Ureter (tissue), 1 donor: ENCODE measurements around the gene SERPINB6. TPM values are rescaled to one million over a fixed set of nuclear protein-coding genes. Genes with fewer than 3 reads are reported as not detected.

ENCODE experiments used
- DNase-seq: peaks from one replicate; pipeline ENCODE4 v3.0.0-alpha.2; 2020; ENCODE audit warnings: low spot score
- total RNA-seq: library from RNA; stranded (reverse); gene quantifications from one replicate; pipeline ENCODE4 v1.2.4, GENCODE V29; 2023
- donor health status: DM: yes; HTN: yes; CAD: no.

The SERPINB6 gene
- total RNA-seq, 1 donor from 2014 or later, result 121 TPM

DNA sequence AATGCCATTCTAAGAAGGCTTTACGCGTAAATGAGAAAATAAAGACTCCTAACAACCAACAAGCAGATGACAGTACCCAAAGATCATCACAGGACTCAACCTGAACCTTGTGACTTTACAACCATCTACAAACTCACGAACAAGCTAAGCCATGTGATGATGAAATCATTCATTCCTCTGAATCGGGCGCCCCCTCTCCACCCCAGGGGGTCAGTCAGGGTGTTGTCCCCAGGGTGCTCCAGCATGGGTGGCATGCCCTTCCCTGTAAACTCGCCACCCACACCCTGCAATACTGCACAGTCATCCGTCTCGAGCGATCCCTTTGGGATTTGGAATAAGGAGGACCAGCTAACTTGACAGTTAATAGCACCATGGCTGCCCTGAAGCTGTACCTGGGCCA, 12.6 kb downstream of the SERPINB6 start:
- DNase-seq, result no peak

DNA sequence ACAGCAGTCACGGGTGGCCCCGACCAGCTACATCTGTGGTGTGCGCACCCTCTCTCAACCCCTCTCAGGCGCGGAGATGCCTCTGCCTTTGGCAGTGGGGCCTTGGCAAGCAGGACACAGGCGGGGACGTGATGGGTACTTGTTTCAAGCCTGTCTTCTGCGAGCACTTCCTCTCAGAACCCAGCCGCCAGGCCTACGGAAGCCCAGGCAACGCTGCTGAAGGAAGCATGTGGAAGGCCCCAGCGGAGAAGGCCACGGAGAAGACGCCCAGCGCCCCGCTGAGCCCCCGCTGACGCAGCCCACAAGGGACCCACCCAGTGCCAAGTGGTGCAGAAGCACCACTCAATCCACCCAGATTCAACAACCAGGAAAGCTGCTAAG, 13.0 kb downstream of the SERPINB6 start:
- DNase-seq, result no peak

DNA sequence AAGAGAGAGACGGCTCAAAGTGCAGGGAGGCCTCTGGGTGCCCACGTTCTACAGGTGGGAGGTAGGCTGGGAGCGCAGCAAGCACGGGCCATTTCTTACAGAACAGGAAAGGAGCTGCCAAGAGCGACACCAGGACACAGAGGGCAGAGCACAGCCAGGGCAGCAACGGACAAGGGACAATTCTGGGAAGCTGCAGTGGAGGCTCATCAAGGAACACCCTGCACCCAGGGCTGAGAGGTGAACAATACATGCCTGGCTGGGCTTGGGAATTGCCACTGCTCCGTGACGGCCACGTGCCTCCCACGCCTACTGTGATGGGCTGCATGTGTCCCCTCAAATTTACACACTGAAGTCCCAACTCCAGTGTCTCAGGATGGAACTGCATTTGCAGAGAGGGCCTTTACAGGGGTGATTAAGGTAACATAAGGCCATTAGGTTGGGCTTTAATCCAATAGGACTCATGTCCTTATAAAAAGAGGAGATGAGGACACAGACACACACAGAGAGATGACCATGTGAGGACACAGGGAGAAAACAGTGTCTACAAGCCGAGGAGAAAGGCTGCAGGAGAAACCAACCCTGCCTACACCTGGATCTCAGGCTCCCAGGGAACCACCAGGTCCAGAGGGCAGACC, 13.6 kb downstream of the SERPINB6 start:
- no peak for DNase-seq

DNA sequence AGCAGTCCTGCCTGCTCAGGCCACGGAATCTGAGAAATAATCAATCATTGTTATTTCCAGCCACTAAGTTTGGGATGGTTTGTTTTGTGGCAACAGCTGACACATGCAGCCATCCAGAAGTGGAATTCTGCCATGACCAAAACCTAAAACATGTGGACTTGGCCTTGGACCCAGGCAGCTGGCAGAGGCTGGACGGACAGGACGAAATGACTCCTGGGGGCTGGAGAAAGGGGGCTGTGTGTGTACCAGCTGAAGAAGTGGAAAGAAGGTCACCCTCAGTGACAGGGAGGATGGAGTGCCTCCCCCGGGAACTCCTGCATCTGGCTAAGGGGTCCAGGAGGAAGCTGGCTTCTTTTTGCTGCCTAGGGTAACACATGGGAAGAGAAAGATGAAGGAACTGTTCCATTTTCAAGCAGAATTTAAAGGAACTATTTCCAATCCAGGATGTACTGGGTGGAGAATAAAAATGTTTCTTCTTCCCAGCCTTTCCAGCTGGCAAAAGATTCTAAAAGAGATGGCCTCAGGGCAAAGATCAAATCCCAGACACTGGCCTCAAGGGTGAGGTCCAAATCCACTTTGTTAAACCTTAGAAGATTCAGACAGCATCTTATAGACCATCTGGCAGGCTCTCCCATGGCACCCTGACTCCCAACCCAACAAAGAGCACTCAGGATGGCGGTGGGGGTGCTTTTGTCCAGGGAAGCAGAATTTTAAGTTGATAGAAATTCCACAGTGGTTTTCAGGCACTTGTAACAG, 14.3 kb downstream of the SERPINB6 start:
- no peak for DNase-seq

DNA sequence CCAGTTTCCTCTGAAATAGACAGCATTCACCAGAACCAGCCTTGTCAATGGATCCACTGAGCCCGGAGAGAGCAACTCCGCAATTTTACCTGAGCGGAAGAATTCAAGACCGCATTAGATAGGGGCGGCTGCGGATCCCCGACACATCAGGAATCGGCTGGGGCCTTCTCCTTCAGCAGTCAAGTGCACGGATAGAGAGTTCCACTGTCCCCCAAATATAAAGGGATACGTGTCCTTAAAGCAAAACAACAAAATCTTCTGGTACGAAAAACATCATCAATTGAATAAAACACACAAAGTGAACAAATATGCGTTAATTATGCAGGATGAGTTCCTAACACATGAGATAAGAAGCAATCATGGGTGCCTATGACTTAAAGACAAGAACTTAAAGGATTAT, 18.3 kb downstream of the SERPINB6 start:
- no peak for DNase-seq

DNA sequence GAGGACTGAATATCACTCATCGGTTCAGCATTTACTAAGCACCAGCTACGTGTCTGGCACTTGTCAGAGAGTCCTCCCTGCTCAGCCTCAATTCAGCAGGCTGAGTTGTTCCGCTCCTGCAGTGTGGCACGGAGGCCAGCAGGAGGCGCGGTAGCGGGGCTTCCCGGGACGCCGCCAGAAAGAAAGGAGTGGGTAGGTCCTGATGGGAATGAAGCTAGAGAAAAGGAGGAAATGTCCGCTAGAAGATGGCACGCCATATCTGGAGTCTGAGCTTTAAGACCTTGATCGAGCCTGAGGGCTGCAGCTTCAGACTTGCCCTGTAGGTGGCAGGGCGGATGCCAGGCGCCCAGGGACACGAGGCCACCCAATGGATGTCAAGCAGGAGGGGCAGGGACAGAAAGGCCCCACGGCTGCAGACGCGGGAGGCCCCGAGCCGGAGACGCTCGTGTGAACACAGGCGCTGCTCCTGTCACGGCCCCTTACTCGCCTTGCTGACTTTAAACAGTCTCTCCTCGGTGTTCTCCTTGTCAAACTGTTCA, 18.7 kb downstream of the SERPINB6 start:
- DNase-seq, result peak; percentile 79

DNA sequence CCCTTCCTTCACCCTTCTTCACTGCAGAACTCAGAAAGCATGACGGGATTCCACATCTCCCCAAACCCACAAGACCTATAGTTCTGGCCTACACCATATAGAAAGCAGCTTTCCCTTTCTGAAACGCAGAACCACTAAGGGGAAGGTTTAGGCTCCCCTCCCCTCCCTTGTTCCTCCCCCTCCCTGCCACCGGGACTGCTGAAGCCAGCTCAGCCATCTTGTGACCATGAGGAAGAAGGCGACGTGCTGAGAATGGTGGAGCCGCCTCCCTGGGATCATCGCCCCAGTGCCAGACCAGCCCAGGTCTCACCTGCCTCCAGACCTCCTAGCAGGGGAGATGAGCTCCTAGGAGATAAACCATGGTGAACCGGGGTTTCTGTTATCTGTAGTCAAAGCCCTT, 19.6 kb downstream of the SERPINB6 start:
- no peak for DNase-seq

DNA sequence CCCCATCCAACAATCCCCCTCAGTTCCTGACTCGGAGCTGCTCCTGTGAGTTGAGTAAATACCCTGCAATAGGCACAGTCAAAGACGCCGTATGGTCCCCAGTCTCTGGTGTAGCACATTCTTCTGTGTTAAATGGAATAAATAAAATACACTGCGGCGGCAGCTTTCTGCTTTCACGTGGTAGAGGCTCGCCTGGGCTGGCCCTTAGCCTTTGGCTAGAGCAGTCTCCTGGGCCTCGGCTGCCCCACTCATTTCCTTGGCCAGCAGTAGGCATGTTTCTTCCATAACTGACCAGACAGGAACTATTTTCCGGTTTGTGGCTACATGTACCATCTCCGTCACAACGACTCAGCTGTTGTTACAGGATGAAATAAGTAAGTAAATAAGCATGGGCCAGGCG, 20.7 kb downstream of the SERPINB6 start:
- DNase-seq, result no peak

DNA sequence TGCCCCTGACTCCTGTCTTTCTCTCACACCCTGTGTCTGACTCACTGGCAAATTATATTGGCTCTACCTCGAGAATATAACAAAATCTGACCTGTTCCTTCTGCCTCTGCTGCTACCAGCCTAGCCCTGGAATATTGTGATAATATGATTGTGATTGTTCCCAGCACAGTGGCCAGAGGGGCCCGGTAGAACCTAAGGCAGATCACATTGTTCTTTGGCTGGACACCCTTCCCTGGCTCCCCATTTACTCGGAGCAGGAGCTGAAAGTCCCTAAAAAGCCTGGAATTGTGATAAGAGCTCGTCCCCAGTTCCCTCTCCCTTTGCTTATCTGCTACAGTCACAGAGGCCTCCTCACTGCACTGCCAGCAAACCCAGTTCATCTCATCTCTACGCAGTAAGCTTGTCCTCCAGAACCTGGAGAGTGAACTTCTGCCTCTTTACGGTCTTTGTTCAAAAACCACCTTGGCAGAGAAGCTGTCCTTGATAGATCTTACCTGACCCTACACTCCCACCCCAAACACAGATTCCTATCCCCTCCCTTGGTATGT, 21.8 kb downstream of the SERPINB6 start:
- DNase-seq, result no peak

DNA sequence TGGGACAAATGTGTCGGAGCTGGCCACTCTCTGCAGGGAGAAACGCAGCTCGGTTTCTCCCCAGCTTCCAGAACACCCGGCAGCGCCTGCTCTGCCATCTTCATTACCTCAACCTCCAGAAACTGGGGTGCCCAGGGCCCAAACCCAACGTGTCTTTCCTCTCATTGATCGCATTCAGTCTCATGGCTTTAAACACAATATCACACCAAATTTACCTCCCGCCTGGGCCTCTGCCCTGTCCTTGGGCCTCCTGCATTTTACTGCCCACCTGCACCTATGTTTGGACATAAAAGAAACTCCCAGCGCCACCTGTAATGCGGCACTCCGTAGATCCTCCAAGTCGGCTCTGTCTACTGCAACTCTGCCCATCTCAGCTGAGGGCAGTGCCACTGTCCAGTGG, 22.2 kb downstream of the SERPINB6 start:
- DNase-seq, result no peak

DNA sequence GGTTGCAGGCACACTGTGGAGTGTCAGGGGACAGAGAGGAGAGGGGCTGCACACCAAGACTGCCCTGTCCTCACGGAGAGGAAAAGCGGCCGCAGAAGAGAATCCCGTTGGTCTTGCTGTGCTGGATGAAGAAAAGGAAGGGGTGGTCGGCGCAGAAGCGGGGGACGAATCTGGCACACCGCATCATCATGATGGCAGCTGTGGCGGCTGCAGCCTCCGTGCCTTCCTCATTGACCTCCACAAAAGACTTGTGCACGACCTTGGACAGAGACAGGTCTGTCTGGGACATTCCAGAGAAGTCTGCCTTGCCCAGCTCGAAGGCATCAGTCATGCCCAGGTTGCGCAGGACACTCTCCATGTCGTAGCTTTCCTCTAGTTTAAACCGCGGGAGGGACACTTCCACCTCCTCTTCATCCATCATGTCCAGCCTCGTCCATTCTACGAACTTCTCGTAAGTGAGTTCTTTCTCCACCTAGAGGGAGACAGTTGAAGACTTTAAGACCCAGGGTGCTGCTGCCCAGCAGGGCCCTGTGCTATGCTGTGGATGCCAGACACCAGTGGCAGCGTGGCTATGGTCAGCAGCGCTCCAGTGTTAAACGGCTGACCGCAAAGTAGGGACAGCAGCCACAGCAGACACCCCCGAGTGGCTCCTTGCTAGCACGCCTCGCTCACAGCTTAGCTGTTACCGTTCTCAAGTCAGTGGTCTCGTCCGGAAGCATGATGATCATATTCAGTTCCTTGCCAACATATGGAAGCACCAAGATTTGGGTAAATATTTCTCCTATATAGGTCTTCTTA, 22.9 kb downstream of the SERPINB6 start:
- DNase-seq, result no peak

DNA sequence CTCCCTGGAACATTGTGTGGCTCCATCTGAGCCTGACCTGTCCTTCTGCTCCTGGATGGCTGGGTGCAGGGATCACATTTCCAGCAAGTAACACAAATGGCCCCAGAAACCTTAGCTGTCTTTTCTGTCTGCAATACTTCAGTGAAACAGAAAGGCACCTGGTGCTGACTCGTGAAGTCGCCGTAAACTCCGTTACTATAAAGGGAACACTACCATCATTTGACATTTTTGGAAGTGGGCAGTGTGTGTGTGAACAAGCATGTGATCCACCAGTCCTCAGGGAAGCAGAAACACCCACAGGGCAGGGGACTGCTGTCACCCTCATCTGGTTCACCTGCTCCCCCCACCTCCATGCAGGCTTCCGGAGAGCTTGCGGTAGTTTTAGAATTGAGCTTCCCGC, 23.9 kb downstream of the SERPINB6 start:
- DNase-seq, result no peak

DNA sequence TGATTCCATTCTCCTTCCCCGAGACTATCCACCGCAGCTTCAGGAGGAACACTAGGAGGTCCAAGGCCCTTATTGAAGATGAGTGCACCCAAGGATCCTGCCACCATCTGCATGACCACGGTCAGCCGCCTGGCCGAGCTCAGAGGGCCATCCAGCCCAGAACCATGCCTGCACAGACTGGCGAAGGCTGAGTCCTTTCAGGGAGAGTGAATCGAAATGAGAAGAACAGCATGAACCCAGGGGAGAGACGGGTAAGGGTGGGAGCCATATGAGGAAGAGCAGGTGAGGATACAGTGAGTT, 26.3 kb downstream of the SERPINB6 start:
- peak; percentile 35 for DNase-seq

DNA sequence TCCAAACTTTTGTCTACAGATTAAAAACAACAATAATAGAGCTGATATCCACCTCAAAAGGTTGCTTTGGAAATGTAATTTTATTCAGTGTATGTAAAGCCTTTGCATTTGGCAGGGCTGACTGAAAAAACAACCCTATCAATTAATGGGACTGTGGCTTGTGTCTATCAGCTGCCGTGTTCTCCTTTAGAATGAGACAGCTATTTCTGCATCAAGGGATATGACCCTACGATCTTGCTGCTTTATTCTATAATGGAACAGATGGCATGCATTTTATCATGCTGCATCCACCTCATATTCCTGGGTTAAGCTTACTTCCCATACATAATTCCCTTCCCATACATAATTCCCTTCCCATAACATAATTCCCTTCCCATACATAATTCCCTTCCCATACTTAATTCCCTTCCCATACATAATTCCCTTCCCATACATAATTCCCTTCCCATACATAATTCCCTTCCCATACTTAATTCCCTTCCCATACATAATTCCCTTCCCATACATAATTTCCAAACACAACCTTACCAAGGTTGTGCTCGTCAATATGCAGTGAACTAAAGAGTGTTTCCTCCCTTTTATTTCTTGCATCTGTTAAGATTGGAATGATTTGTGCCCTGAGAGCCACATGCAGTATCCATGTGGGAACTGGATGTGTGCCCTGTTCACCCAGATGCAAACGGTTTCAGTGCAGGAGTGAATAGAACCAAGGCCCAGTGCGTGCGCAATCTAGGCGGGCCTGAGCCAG, 26.8 kb downstream of the SERPINB6 start:
- no peak for DNase-seq

DNA sequence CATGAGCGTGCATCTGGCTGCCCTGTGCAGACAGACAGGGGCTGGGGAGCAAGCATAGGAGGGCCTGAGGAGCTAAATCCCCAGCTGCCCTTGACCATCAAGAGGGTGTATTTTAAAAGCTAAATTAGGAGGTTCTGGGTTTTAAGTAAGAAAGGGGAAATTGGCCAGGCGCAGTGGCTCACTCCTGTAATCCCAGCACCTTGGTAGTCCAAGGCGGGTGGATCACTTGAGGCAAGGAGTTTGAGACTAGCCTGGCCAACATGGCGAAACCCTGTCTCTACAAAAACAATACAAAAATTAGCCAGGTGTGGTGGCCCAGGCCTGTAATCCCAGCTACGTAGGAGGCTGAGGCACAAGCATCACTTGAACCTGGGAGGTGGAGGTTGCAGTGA, 27.8 kb downstream of the SERPINB6 start:
- peak; percentile 19 for DNase-seq

DNA sequence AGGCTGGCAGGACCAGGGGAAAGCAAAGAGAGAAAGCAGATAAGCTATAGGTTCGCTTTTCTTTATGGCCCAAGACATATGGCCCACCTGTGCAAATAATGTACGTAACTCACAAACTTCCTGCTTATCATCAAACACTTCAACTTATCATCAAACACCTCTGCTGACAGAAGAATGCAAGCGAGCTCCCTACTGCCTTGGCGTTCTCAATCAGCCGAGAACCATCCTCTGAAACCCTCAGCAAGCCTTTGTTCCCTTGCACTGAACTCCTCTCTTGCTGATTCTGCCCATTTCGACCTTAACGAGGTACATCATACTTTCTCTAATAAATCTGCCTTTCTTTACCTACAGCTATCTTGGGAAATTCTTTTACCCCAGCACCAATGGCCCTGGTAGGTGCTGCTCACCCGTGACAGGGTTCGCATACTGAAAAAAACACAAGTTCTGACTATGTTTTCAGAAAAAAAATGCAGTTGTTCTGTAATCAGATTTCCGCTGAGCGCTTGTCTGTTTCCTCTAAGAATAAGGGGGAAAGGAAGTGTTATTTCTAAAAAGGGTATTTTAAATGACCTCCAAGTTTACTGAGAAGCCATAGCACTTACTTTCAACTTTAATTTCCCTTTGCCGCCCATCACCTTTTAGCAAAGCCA, 28.3 kb downstream of the SERPINB6 start:
- DNase-seq, result no peak

DNA sequence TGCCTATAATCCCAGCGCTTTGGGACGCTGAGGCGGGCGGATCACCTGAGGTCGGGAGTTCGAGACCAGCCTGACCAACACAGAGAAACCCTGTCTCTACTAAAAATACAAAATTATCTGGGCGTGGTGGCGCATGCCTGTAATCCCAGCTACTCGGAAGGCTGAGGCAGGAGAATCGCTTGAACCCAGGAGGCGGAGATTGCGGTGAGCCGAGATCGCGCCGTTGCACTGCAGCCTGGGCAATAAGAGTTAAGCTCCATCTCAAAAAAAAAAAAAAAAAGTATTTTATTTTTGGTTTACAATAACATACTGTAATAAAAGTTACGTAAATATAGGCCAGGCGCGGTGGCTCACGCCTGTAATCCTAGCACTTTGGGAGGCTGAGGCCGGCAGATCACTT, 29.3 kb downstream of the SERPINB6 start:
- DNase-seq, result peak; percentile 31

DNA sequence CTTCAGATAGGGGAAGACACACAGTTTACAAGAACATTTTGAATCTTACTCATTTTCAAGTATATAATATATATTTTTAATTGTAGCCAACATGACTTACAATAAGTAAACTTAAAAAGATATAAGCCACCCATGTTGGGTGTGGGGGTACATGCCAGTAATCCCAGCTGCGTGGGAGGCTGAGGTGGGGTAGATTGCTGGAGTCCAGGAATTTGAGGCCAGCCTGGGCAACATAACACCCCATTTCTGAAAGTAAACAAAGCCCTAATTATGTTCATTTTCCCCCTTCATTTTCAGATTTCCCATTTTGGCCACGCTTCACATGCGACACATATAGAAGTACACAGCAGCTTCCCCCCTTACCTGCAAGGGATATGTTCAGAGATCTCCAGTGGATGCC, 30.5 kb downstream of the SERPINB6 start:
- DNase-seq, result no peak

DNA sequence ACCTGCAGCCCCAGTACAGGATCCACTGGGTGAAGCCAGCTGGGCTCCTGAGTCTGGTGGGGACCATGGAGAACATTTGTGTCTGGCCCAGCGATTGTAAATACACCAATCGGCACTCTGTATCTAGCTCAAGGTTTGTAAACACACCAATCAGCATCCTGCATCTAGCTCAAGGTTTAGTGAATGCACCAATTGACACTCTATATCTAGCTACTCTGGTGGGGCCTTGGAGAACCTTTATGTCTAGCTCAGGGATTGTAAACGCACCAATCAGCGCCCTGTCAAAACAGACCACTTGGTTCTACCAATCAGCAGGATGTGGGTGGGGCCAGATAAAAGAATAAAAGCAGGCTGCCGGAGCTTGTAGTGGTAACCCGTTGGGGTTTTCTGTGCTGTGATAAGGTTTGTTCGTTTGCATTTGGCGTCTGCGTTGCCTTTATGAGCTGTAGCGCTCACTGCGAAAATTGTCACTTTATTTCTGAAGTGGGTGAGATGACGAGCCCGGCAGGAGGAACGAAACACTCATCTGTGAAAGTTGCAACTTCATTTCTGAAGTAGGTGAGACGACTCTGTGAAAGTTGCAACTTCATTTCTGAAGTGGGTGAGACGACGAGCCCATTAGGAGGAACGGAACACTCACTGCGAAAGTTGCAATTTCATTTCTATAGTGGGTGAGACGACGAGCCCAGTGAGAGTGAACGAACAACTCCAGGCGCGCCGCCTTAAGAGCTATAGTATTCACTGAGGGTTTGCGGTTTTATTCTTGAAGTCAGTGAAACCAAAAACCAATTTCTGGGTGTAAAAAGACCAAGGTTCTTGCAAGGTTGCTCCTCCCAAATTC, 31.1 kb downstream of the SERPINB6 start:
- DNase-seq, result peak; percentile 38

DNA sequence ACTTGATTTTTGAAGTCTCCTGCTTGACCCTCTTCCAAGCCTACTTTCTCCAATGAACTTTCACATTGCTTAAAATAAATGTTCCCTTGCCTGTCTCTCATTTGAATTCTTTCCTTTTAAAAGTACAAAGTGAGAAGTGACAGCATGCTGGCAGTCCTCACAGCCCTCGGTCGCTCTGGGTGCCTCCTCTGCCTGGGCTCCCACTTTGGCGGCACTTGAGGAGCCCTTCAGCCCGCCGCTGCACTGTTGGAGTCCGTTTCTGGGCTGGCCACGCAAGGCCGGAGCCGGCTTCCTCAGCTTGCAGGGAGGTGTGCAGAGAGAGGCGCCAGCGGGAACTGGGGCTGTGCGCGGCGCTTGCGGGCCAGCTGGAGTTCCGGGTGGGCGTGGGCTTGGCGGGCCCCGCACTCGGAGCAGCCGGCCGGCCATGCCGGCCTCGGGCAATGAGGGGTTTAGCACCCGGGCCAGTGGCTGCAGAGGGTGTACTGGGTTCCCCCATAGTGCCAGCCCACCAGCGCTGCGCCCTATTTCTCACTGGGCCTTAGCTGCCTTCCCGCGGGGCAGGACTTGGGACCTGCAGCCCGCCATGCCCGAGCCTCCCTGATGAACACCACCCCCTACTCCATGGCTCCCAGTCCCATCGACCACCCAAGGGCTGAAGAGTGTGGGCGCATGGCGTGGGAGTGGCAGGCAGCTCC, 31.9 kb downstream of the SERPINB6 start:
- peak; percentile 40 for DNase-seq
